B cell (primary cell): Measurements from ENCODE around the gene TSHZ1. TPM values are rescaled to one million over a fixed set of nuclear protein-coding genes. Genes with fewer than 3 reads are reported as not detected.

Source experiments
- ATAC-seq: fragments of 200-7000 bp; cut with Tn5 transposase; one replicate; pipeline ENCODE4 v1.10.0; 2021; ENCODE audit warnings: low read depth, mild to moderate bottlenecking, moderate number of reproducible peaks, moderate library complexity
- CTCF ChIA-PET: fragments of 350-600 bp; sonication (Branson Sonifier 250); formaldehyde crosslinking; loops from one replicate; lab custom pipeline; 2021; ENCODE audit warnings: antibody characterized with exemption, inconsistent platforms; lab: Charles Lee
- POLR2A ChIA-PET: fragments of 350-600 bp; sonication (Branson Sonifier 250); formaldehyde crosslinking; loops from one replicate; lab custom pipeline; 2021; ENCODE audit warnings: antibody characterized with exemption; lab: Charles Lee
- DNase-seq: peaks from one replicate; pipeline ENCODE4 v3.0.0; 2013
- H2AFZ ChIP-seq: 2 replicates; pipeline ENCODE4 v1.6.1; 2012; ENCODE audit warnings: mild to moderate bottlenecking, low read depth, low read length; ENCODE audit not compliant: insufficient read depth, poor library complexity, severe bottlenecking
- H3K27ac ChIP-seq, 2 donors: 1 replicate in 1 of 2; 2 replicates in 1 of 2; pipeline ENCODE4 v1.5.1; 2012 to 2013; ENCODE audit warnings: low read length in 2 of 2, mild to moderate bottlenecking in 2 of 2, moderate library complexity in 1 of 2
- H3K27me3 ChIP-seq, 4 experiments: fragments of 200-600 bp in 1 of 4; sonication (generic) in 1 of 4; replicated peaks in 1 of 4; 1 replicate in 2 of 4; 2 replicates in 2 of 4; pipeline versions ENCODE4 v1.6.1 to v1.7.0; 2013 to 2016; ENCODE audit warnings: low read length in 3 of 4, mild to moderate bottlenecking in 2 of 4, mixed read lengths in 1 of 4, moderate library complexity in 1 of 4; ENCODE audit not compliant: insufficient read depth in 4 of 4, control insufficient read depth in 3 of 4; ENCODE audit errors: control extremely low read depth in 1 of 4
- H3K36me3 ChIP-seq, 2 experiments: replicated peaks in 1 of 2; 1 replicate in 1 of 2; 2 replicates in 1 of 2; pipeline versions ENCODE4 v1.6.1 to v1.7.1; 2013; ENCODE audit warnings: low read length in 1 of 2; ENCODE audit not compliant: insufficient read depth in 2 of 2, control insufficient read depth in 1 of 2; ENCODE audit errors: control extremely low read depth in 1 of 2, extremely low read depth in 1 of 2
- H3K4me1 ChIP-seq, 2 donors: fragments of 200-600 bp in 1 of 2; sonication (generic) in 1 of 2; 1 replicate in 1 of 2; 2 replicates in 1 of 2; pipeline versions ENCODE4 v1.5.1 to v1.6.1; 2013 to 2017; ENCODE audit warnings: low read length in 2 of 2; ENCODE audit not compliant: control insufficient read depth in 2 of 2, insufficient read depth in 2 of 2
- H3K4me2 ChIP-seq: replicated peaks from 2 replicates; pipeline ENCODE3; 2012; ENCODE audit warnings: mild to moderate bottlenecking, low read depth, low read length; ENCODE audit not compliant: poor library complexity, severe bottlenecking
- H3K4me3 ChIP-seq, 5 experiments: fragments of 200-600 bp in 1 of 5; sonication (generic) in 1 of 5; 1 replicate in 3 of 5; 2 replicates in 2 of 5; pipeline versions ENCODE4 v1.5.1 to v1.7.0; 2011 to 2016; ENCODE audit warnings: low read length in 4 of 5, mild to moderate bottlenecking in 4 of 5, low read depth in 2 of 5, control low read depth in 1 of 5, moderate library complexity in 1 of 5; ENCODE audit not compliant: insufficient read depth in 1 of 5; ENCODE audit errors: control extremely low read depth in 1 of 5, extremely low read depth in 1 of 5
- H3K79me2 ChIP-seq: fragments of 200-600 bp; sonication (generic); one replicate; pipeline ENCODE4 v1.6.0; 2016; ENCODE audit warnings: low read length; ENCODE audit not compliant: control insufficient read depth, insufficient read depth
- H3K9ac ChIP-seq: fragments of 200-600 bp; sonication (generic); 2 replicates; pipeline ENCODE4 v1.6.1; 2017; ENCODE audit warnings: mild to moderate bottlenecking, low read length, moderate library complexity
- H3K9me3 ChIP-seq, 3 donors: one replicate each; pipeline versions ENCODE4 v1.6.1 to v1.7.1; 2013; ENCODE audit warnings: low read length in 2 of 3; ENCODE audit not compliant: control insufficient read depth in 2 of 3, insufficient read depth in 1 of 3; ENCODE audit errors: control extremely low read depth in 1 of 3
- H4K20me1 ChIP-seq: 2 replicates; pipeline ENCODE4 v1.6.0; 2012; ENCODE audit warnings: mild to moderate bottlenecking, low read length; ENCODE audit not compliant: insufficient read depth, control insufficient read depth, poor library complexity, severe bottlenecking
- H3K27ac Mint-ChIP-seq: one replicate; pipeline ENCODE4 v1.8.0; 2021; ENCODE audit warnings: mixed read lengths
- H3K27me3 Mint-ChIP-seq: one replicate; pipeline ENCODE4 v1.8.0; 2021; ENCODE audit warnings: mixed read lengths
- H3K4me1 Mint-ChIP-seq: one replicate; pipeline ENCODE4 v1.8.0; 2021; ENCODE audit warnings: mixed read lengths
- H3K4me3 Mint-ChIP-seq: one replicate; pipeline ENCODE4 v1.8.0; 2021; ENCODE audit warnings: mixed read lengths
- H3K9me3 Mint-ChIP-seq: one replicate; pipeline ENCODE4 v1.8.0; 2022; ENCODE audit warnings: mixed read lengths; ENCODE audit not compliant: insufficient read depth
- EZH2 ChIP-seq: IDR thresholded peaks from 2 replicates; pipeline ENCODE4 v1.6.1; 2012; ENCODE audit warnings: borderline replicate concordance, low read depth, mild to moderate bottlenecking, moderate library complexity, low read length; ENCODE audit not compliant: insufficient read depth, poor library complexity, severe bottlenecking
- WGBS: methylation state at CpG from one replicate; pipeline ENCODE4 v1.1.5; 2013; ENCODE audit warnings: missing lambda C conversion rate; ENCODE audit not compliant: insufficient coverage; 5-methylcytosine and 5-hydroxymethylcytosine counted together
- intact Hi-C: fragments of 100-400 bp; cut with micrococcal nuclease; formaldehyde crosslinking; loops from one replicate; pipeline ENCODE4 v1.10.0; 2022
- polyA plus RNA-seq: library from polyadenylated mRNA; depleted of rRNA; stranded (reverse); fragments of >200 nt; gene quantifications from 2 replicates; pipeline ENCODE4 v1.2.3, GENCODE V29; 2012
- total RNA-seq, 2 donors: library from RNA; stranded (reverse); fragments of 120-200 nt in 1 of 2; gene quantifications; 1 replicate in 1 of 2; 2 replicates in 1 of 2; pipeline versions ENCODE4 v1.2.3 to v1.2.4, GENCODE V29; 2013 to 2022
- TF ChIP-seq, protein P1 (sequence below): fragments of 200-600 bp; IDR thresholded peaks from one replicate; pipeline ENCODE4 v1.8.0; 2022; ENCODE audit warnings: antibody characterized with exemption, mild to moderate bottlenecking

The TSHZ1 gene
- total and polyA plus RNA-seq, 2 donors (not counting 1 experiment from before 2014, with no cell fraction given) = 5.3 to 9.8 TPM

DNA sequence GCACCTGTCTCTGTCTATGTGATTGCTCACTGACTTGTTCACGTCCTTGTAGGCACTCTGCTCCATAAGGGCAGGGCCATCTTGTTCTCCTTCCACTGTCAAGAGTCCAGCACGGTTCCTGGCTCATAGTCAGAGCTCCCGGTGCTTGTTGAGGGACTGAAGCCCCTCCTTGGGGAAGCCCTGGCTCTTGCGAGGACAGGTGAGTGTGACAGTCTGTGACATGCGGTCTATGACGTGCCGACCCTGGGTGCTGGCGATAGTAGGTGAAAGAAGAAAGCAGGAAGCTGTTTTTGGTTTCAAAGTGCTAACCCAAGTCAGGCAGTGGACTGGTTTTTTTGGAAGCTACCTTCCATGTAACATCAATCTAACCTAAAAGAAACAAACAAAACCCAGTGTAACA lies 18.8 kb downstream of the TSHZ1 start:
- Mint-ChIP-seq H3K4me1 (peaks cover 11% of the 10 kb centered on the region), H3K4me3 (no peak overlapping the region), H3K27me3 (no peaks in the 10 kb centered on the region), H3K9me3 (no peaks in the 10 kb centered on the region), H3K27ac (no peak overlapping the region)
- TF ChIP-seq, protein P1, sequence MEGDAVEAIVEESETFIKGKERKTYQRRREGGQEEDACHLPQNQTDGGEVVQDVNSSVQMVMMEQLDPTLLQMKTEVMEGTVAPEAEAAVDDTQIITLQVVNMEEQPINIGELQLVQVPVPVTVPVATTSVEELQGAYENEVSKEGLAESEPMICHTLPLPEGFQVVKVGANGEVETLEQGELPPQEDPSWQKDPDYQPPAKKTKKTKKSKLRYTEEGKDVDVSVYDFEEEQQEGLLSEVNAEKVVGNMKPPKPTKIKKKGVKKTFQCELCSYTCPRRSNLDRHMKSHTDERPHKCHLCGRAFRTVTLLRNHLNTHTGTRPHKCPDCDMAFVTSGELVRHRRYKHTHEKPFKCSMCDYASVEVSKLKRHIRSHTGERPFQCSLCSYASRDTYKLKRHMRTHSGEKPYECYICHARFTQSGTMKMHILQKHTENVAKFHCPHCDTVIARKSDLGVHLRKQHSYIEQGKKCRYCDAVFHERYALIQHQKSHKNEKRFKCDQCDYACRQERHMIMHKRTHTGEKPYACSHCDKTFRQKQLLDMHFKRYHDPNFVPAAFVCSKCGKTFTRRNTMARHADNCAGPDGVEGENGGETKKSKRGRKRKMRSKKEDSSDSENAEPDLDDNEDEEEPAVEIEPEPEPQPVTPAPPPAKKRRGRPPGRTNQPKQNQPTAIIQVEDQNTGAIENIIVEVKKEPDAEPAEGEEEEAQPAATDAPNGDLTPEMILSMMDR = no peak
- no peak for TF ChIP-seq EZH2
- Histone ChIP-seq H3K27me3 (no peaks in the 10 kb centered on the region), H3K4me1 (peaks cover 5 to 9% of the 10 kb centered on the region in 2 donors), H3K4me3 (no peak overlapping the region), H3K27ac (no peak overlapping the region), H4K20me1 (peaks cover 18% of the 10 kb centered on the region), H3K9me3 (no peaks in the 10 kb centered on the region), H2AFZ (no peak overlapping the region), H3K4me2 (no peak overlapping the region), H3K9ac (no peak overlapping the region), H3K36me3 (peaks cover 0 to 3% of the 10 kb centered on the region in 2 experiments), H3K79me2 (peaks cover 61% of the 10 kb centered on the region)
- 91% methylated on average over 4 of the region's 8 CpGs for WGBS
- ChIA-PET POLR2A (no interaction called here), CTCF (no interaction called here)
- intact Hi-C loops = no loop called here
- DNase-seq (no peak), ATAC-seq (no peak)

DNA sequence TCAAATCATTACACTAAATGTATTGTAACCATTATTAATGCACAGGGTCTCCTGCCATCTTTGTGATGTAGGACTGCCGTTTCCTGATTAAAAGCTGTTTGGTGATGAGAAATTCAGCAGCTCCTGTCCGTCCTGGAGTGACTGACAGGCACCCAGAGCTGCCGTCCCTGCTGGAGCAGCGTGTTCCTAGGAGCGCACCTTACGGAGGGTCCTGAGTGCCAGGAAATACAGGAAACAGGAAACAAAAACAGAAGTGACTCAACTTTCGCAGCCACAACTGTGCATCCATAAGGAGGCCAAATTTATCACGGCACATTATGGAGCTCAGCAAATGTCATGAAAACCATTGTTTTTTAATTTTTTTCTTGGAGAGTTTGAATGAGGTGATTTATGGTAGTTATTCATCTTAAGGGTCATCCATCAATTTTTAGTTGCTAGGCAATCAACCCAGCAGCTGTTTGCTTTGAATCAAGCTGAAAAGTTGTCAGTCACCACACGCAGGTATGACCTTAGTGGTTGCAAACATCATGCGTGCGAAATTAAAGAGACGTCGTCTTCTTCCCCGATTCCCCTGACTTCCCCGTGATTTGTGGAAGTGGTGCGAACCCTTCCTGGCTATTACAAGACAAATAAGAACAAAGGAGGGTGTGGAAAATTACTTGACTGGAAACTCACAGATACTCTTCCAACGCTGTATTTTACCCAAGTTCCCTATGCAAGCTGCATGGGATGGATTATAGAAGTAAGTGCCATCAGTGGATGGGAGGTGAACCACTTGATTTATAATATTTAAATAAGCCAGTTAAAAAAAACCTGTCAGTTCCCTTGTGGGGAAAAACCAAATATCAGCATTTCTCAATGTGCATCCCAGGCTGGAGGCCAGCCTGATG lies 19.8 kb downstream of the TSHZ1 start:
- WGBS = 99% methylated on average over 10 of the region's 17 CpGs
- Histone ChIP-seq H3K36me3 (peaks cover 0 to 3% of the 10 kb centered on the region in 2 experiments), H2AFZ (no peak overlapping the region), H3K4me1 (peaks cover 5 to 9% of the 10 kb centered on the region in 2 donors), H3K4me2 (no peak overlapping the region), H3K9ac (no peak overlapping the region), H4K20me1 (peaks cover 18% of the 10 kb centered on the region), H3K27me3 (no peaks in the 10 kb centered on the region), H3K27ac (no peak overlapping the region), H3K79me2 (peaks cover 52% of the 10 kb centered on the region), H3K9me3 (no peaks in the 10 kb centered on the region), H3K4me3 (no peak overlapping the region)
- Mint-ChIP-seq H3K9me3 (no peaks in the 10 kb centered on the region), H3K4me1 (peaks cover 11% of the 10 kb centered on the region), H3K4me3 (no peak overlapping the region), H3K27me3 (no peaks in the 10 kb centered on the region), H3K27ac (no peak overlapping the region)
- DNase-seq = no peak
- intact Hi-C loops = no loop called here
- ChIA-PET POLR2A (no interaction called here), CTCF (no interaction called here)
- no peak for ATAC-seq
- TF ChIP-seq EZH2 = no peak
- TF ChIP-seq, protein P1 = no peak
